ENCODE measurements around the gene F8. TPM values are rescaled to one million over a fixed set of nuclear protein-coding genes. Genes with fewer than 3 reads are reported as not detected.
"Not testable (repeated sequence)": the region's sequence is repeated elsewhere in the genome, so short reads cannot be mapped to it uniquely, and the experiment has no call there.

F8 gene
- total RNA-seq, 5 donors from 2014 or later (not counting 1 experiment from before 2014, with no cell fraction given) = 1.3 to 3.5 (median 2.7) TPM

DNA sequence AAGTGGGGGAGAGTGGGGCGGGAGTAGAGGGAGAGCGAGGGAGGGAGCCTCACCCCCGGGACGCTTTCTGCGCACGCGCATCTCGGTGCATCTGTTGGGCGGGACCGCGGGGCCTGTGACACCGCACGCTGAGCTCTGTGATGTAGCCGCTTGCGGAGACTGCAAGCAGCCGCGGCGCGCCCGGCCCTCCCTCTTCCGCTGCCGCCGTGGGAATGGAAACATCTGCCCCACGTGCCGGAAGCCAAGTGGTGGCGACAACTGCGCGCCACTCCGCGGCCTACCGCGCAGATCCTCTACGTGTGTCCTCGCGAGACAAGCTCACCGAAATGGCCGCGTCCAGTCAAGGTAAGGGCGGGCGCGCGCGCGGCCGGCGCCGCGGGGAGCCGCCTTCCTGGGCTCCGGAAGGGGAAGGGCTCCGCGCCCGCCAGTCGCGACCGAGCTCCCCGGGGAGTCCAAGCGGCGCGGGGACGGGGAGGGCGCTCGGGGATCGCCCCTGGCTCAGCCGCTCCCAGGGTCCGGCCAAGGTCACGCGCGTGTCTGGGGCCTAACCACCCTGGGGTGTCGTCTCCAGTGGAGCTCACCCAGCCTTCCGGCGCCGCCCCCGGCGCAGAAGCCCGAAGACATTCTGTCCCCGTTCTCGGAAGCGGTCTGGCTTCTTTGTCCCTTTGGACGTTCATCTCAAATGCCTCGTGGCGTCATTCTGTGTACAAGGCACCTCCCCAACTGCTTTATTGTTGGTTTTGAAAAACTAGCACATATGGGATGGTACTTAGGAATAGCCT lies 4.4 kb upstream of the F8 start, which contains the start of gene FUNDC2:
TSS of gene FUNDC2 (plus strand) at position 118 of the 782 bp plus-strand sequence. CDS start at position 213, 95 bp downstream.
- under 1% methylated on average over 70 of the region's 82 CpGs for WGBS (ENCODE audit: insufficient coverage)
- H3K9me3 Mint-ChIP-seq = no peaks in the 10 kb centered on the region
- ATAC-seq (replicated peaks in 1 of 4) (peak; percentile 91 to 94 (median 93)), DNase-seq (peak; percentile 81 to 97 (median 93))
- H3K27ac Mint-ChIP-seq = peak within 1 kb of the TSS; percentile 90 to 94
- CTCF ChIA-PET = interaction anchor here in 1 of 2 donors (0.6 to 1.4 kb wide), 6 partner anchors 8 to 1101 kb away, joined by 3 to 10 read pairs (median 5); partner anchors contain the start of genes CMC4 and MTCP1
- Histone ChIP-seq H3K27me3 (replicated peaks in 1 of 2; ENCODE audit: control insufficient read depth in 2 of 2, extremely low read depth in 1 of 2, insufficient read depth in 2 of 2, low read length in 1 of 2) (no peaks in the 10 kb centered on the region), H3K36me3 (ENCODE audit: control insufficient read depth in 2 of 2, extremely low read depth in 1 of 2, insufficient read depth in 1 of 2, low read length in 1 of 2) (no peaks in the 10 kb centered on the region), H3K9me3 (no peaks in the 10 kb centered on the region), H3K27ac (ENCODE audit: low read length) (peak within 1 kb of the TSS; percentile 94), H3K4me3 (ENCODE audit: control insufficient read depth in 1 of 2, extremely low read depth in 1 of 2, low read length in 1 of 2) (peak within 1 kb of the TSS; percentile 60 to 79), H3K4me1 (ENCODE audit: control insufficient read depth in 1 of 2, extremely low read depth in 1 of 2, insufficient read depth in 2 of 2, low read length in 2 of 2) (peaks cover 0 to 7% of the 10 kb centered on the region in 2 experiments)
- H3K36me3 Mint-ChIP-seq = no peaks in the 10 kb centered on the region
- H3K4me3 Mint-ChIP-seq = peak within 1 kb of the TSS; percentile 80 to 89 (median 84)
- peaks cover 0 to 14% of the 10 kb centered on the region in 2 donors for H3K27me3 Mint-ChIP-seq
- H3K4me1 Mint-ChIP-seq = peaks cover 23 to 28% (median 27%) of the 10 kb centered on the region in 3 donors
- POLR2A ChIA-PET = interaction anchor here in 1 of 2 donors (0.6 to 1.0 kb wide), 5 partner anchors 11 to 109 kb away, joined by 3 to 6 read pairs (median 3); no protein-coding TSS in a partner anchor

DNA sequence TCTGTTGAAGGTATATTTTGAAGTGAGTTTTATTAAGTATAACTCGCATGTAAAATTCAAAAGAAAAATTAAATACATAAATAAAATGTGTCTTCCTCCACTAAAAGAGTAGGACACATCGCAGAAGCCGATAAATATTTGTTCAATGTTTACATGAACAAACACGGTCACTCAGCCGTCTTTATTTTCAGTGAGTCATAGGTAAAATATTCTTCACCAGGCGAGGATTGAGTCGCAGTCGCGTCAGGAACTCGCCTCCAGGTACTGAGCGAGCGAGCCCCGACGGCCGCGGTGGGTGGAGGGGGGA lies 3.9 kb upstream of the F8 start:
- CTCF ChIA-PET = interaction anchor here in 1 of 2 donors (0.6 to 1.4 kb wide), 5 partner anchors 8 to 1101 kb away, joined by 3 to 10 read pairs (median 6); partner anchors contain the start of genes CMC4 and MTCP1
- Histone ChIP-seq H3K36me3 (ENCODE audit: control insufficient read depth in 2 of 2, extremely low read depth in 1 of 2, insufficient read depth in 1 of 2, low read length in 1 of 2) (no peaks in the 10 kb centered on the region), H3K4me1 (ENCODE audit: control insufficient read depth in 1 of 2, extremely low read depth in 1 of 2, insufficient read depth in 2 of 2, low read length in 2 of 2) (peaks cover 0 to 7% of the 10 kb centered on the region in 2 experiments), H3K27me3 (replicated peaks in 1 of 2; ENCODE audit: control insufficient read depth in 2 of 2, extremely low read depth in 1 of 2, insufficient read depth in 2 of 2, low read length in 1 of 2) (no peaks in the 10 kb centered on the region), H3K9me3 (no peaks in the 10 kb centered on the region), H3K4me3 (ENCODE audit: control insufficient read depth in 1 of 2, extremely low read depth in 1 of 2, low read length in 1 of 2) (peak overlapping the region in 1 of 2 donors; percentile 37), H3K27ac (ENCODE audit: low read length) (peak overlapping the region; percentile 74)
- no peaks in the 10 kb centered on the region for H3K36me3 Mint-ChIP-seq
- no CpG with 5 or more reads among the region's 16 CpGs for WGBS (ENCODE audit: insufficient coverage)
- POLR2A ChIA-PET = interaction anchor here in 1 of 2 donors (0.6 to 1.0 kb wide), 5 partner anchors 11 to 109 kb away, joined by 3 to 6 read pairs (median 3); no protein-coding TSS in a partner anchor
- H3K27ac Mint-ChIP-seq = peak overlapping the region; percentile 87 to 89
- H3K27me3 Mint-ChIP-seq = peaks cover 0 to 14% of the 10 kb centered on the region in 2 donors
- H3K9me3 Mint-ChIP-seq = no peaks in the 10 kb centered on the region
- peak overlapping the region; percentile 78 to 89 (median 80) for H3K4me3 Mint-ChIP-seq
- ATAC-seq (replicated peaks in 1 of 4) (no peak), DNase-seq (no peak)
- peaks cover 23 to 26% (median 25%) of the 10 kb centered on the region in 3 donors for H3K4me1 Mint-ChIP-seq

DNA sequence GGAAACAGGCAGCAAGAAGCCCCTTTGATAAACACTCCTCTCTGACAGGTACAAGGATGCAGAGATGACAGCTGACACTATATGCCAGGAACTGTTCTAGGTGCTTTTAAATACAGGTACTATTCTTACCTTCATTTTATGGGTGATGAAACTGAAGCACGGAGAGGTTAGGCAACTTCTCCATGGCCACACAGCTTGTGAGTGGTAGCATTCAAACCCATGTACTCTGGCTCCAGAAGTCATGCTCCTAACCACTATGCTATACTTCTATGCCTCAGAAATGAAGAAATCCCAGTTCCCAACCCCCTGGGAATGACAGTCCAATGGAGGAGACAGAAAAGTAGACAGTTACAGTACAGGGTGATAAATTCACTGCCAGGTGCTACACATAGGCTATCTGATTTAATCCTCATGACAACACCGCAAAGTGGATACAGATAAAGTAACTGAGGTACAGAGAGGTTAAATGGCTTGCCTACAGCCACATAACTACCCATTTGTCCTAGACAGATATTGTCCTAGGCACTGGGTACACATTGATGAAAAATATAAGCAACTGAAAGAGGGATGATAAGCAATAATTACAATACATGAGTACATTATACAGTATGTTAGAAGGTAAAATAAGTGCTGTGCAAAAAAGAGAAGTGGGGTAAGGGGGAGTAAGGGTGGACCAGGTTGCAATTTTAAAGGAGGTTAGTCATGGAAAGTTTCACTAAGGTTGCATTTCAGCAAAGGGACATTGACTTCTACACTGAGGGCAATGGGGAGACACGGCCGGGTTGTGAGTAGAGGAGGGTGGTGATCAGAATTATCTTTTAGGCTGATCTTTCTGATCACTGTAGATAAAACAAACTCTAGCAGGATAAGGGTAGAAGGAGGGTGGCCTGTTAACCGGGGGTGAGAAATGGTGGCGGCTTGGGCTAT lies 1.6 kb upstream of the F8 start:
- ChIA-PET POLR2A (no interaction called here), CTCF (interaction anchor here in 1 of 2 donors (0.6 kb wide), 1 partner anchor 154 kb away, joined by 3 read pairs; no protein-coding TSS in a partner anchor)
- H3K9me3 ChIP-seq = no peaks in the 10 kb centered on the region
- Mint-ChIP-seq H3K36me3 (no peaks in the 10 kb centered on the region), H3K4me1 (peaks cover 15 to 16% (median 16%) of the 10 kb centered on the region in 3 donors), H3K9me3 (no peaks in the 10 kb centered on the region), H3K4me3 (no peak overlapping the region), H3K27me3 (peaks cover 0 to 11% of the 10 kb centered on the region in 2 donors), H3K27ac (no peak overlapping the region)
- DNase-seq = no peak
- no peak for ATAC-seq (replicated peaks in 1 of 4)
- H3K27ac ChIP-seq (ENCODE audit: low read length) = no peak overlapping the region
- peaks cover 0 to 7% of the 10 kb centered on the region in 2 experiments for H3K4me1 ChIP-seq (ENCODE audit: control insufficient read depth in 1 of 2, extremely low read depth in 1 of 2, insufficient read depth in 2 of 2, low read length in 2 of 2)
- 67% methylated on average over 2 of the region's 6 CpGs for WGBS (ENCODE audit: insufficient coverage)
- no peaks in the 10 kb centered on the region for H3K36me3 ChIP-seq (ENCODE audit: control insufficient read depth in 2 of 2, extremely low read depth in 1 of 2, insufficient read depth in 1 of 2, low read length in 1 of 2)
- H3K27me3 ChIP-seq (replicated peaks in 1 of 2; ENCODE audit: control insufficient read depth in 2 of 2, extremely low read depth in 1 of 2, insufficient read depth in 2 of 2, low read length in 1 of 2) = no peaks in the 10 kb centered on the region
- H3K4me3 ChIP-seq (ENCODE audit: control insufficient read depth in 1 of 2, extremely low read depth in 1 of 2, low read length in 1 of 2) = no peak overlapping the region

- Histone ChIP-seq H3K27ac (ENCODE audit: low read length) (no peak overlapping the region), H3K36me3 (ENCODE audit: control insufficient read depth in 2 of 2, extremely low read depth in 1 of 2, insufficient read depth in 1 of 2, low read length in 1 of 2) (no peaks in the 10 kb centered on the region), H3K27me3 (replicated peaks in 1 of 2; ENCODE audit: control insufficient read depth in 2 of 2, extremely low read depth in 1 of 2, insufficient read depth in 2 of 2, low read length in 1 of 2) (no peaks in the 10 kb centered on the region), H3K9me3 (no peaks in the 10 kb centered on the region), H3K4me3 (ENCODE audit: control insufficient read depth in 1 of 2, extremely low read depth in 1 of 2, low read length in 1 of 2) (no peak overlapping the region), H3K4me1 (ENCODE audit: control insufficient read depth in 1 of 2, extremely low read depth in 1 of 2, insufficient read depth in 2 of 2, low read length in 2 of 2) (no peaks in the 10 kb centered on the region)
- Mint-ChIP-seq H3K9me3 (no peaks in the 10 kb centered on the region), H3K4me1 (no peaks in the 10 kb centered on the region), H3K27ac (no peak overlapping the region), H3K4me3 (no peak overlapping the region), H3K36me3 (no peaks in the 10 kb centered on the region), H3K27me3 (peaks cover 0 to 18% of the 10 kb centered on the region in 2 donors)
- no CpG with 5 or more reads among the region's 3 CpGs for WGBS (ENCODE audit: insufficient coverage)
- no peak for ATAC-seq (replicated peaks in 1 of 4)
- CTCF ChIA-PET = no interaction called here
- DNase-seq = no peak
- POLR2A ChIA-PET = no interaction called here
These were observed 1.9 kb downstream of the F8 start for GRCh38 chrX:155020591-155020990.

DNA sequence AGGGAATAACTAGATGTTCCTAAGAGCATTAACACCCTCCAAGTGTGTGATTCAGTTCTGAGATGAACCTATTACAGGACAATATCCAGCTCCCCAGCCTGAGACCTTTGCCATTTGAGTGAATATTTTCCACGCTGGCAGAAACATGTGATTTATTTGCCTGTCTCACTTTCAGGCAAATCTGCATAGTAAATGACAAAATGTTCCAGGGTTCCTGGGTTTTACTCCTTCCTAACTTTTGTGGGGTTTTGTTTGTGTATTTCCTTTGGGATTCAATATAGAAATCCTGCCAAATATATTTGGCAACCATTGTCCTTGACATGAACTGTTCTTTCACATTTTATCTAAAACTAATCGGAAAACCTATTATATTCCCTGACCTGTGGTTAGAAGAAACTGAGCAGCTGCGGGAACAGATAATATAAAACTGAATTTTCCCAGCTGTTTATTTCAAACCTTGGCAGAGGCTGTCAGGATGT lies 12.5 kb downstream of the F8 start:
- DNase-seq = no peak
- WGBS (ENCODE audit: insufficient coverage) = no CpG with 5 or more reads among the region's 3 CpGs

GRCh38 chrX:155008578-155008977 lies 13.9 kb downstream of the F8 start:
- H3K9me3 Mint-ChIP-seq; ATAC-seq (replicated peaks in 1 of 4); H3K36me3 Mint-ChIP-seq; H3K4me1 ChIP-seq (ENCODE audit: control insufficient read depth in 1 of 2, extremely low read depth in 1 of 2, insufficient read depth in 2 of 2, low read length in 2 of 2); H3K4me3 Mint-ChIP-seq; H3K4me3 ChIP-seq (ENCODE audit: control insufficient read depth in 1 of 2, extremely low read depth in 1 of 2, low read length in 1 of 2); H3K27me3 Mint-ChIP-seq; CTCF ChIA-PET; H3K27me3 ChIP-seq (replicated peaks in 1 of 2; ENCODE audit: control insufficient read depth in 2 of 2, extremely low read depth in 1 of 2, insufficient read depth in 2 of 2, low read length in 1 of 2); H3K36me3 ChIP-seq (ENCODE audit: control insufficient read depth in 2 of 2, extremely low read depth in 1 of 2, insufficient read depth in 1 of 2, low read length in 1 of 2); H3K27ac Mint-ChIP-seq; H3K27ac ChIP-seq (ENCODE audit: low read length); H3K4me1 Mint-ChIP-seq; DNase-seq; POLR2A ChIA-PET; H3K9me3 ChIP-seq: not testable (repeated sequence)
- no CpG with 5 or more reads among the region's 12 CpGs for WGBS (ENCODE audit: insufficient coverage)

More for the DNA sequence above, 12.5 kb downstream of the F8 start:
- Mint-ChIP-seq H3K27ac (no peak overlapping the region), H3K4me1 (no peaks in the 10 kb centered on the region), H3K36me3 (no peaks in the 10 kb centered on the region), H3K27me3 (peaks cover 0 to 3% of the 10 kb centered on the region in 2 donors), H3K9me3 (no peaks in the 10 kb centered on the region), H3K4me3 (no peak overlapping the region)
- Histone ChIP-seq H3K4me1 (ENCODE audit: control insufficient read depth in 1 of 2, extremely low read depth in 1 of 2, insufficient read depth in 2 of 2, low read length in 2 of 2) (no peaks in the 10 kb centered on the region), H3K36me3 (ENCODE audit: control insufficient read depth in 2 of 2, extremely low read depth in 1 of 2, insufficient read depth in 1 of 2, low read length in 1 of 2) (no peaks in the 10 kb centered on the region), H3K27me3 (replicated peaks in 1 of 2; ENCODE audit: control insufficient read depth in 2 of 2, extremely low read depth in 1 of 2, insufficient read depth in 2 of 2, low read length in 1 of 2) (no peaks in the 10 kb centered on the region), H3K27ac (ENCODE audit: low read length) (no peak overlapping the region), H3K4me3 (ENCODE audit: control insufficient read depth in 1 of 2, extremely low read depth in 1 of 2, low read length in 1 of 2) (no peak overlapping the region), H3K9me3 (no peaks in the 10 kb centered on the region)
- ChIA-PET POLR2A (no interaction called here), CTCF (interaction anchor here in 1 of 2 donors (0.6 kb wide), 1 partner anchor 8 kb away, joined by 3 read pairs; no protein-coding TSS in a partner anchor)
- ATAC-seq (replicated peaks in 1 of 4) = no peak

Measured in T-cell (primary cell).